ENCODE measurements around the gene UMODL1.

The UMODL1 gene

GRCh38 chr21:42158846-42159245 is 87.7 kb downstream of the UMODL1 start:
- peaks cover 0 to 11% of the 10 kb centered on the region in 2 experiments for H3K4me1 ChIP-seq (ENCODE audit: control insufficient read depth in 1 of 2, insufficient read depth in 2 of 2, low read length in 2 of 2)
- H3K18ac ChIP-seq (ENCODE audit: low read length) = no peak overlapping the region
- no peaks in the 10 kb centered on the region for H3K36me3 ChIP-seq (ENCODE audit: control insufficient read depth in 1 of 2, insufficient read depth in 2 of 2, low read length in 2 of 2)
- H3K79me2 ChIP-seq (ENCODE audit: control insufficient read depth, insufficient read depth, low read length, poor library complexity) = no peaks in the 10 kb centered on the region
- no peaks in the 10 kb centered on the region for H3K27me3 ChIP-seq (ENCODE audit: insufficient read depth, low read length)
- no peak overlapping the region for H4K91ac ChIP-seq (ENCODE audit: low read depth, low read length)
- DNase-seq = no peak
- no peak overlapping the region for H3K4me2 ChIP-seq (ENCODE audit: low read length)
- peak overlapping the region; percentile 9 for H3K9ac ChIP-seq (ENCODE audit: low read length)
- no CpG with 5 or more reads among the region's 8 CpGs for WGBS (ENCODE audit: extremely low coverage, insufficient coverage, insufficient read length)
- no peak overlapping the region for H4K8ac ChIP-seq (ENCODE audit: low read depth, low read length)
- H3K9me3 ChIP-seq (ENCODE audit: insufficient read depth, low read depth, low read length) = peaks cover 2% of the 10 kb centered on the region
- H2AFZ ChIP-seq (ENCODE audit: insufficient read depth, low read length, poor library complexity) = no peak overlapping the region
- no peaks in the 10 kb centered on the region for H3K79me1 ChIP-seq (ENCODE audit: low read length)
- H3K27ac ChIP-seq (ENCODE audit: low read depth, low read length) = no peak overlapping the region
- no peak overlapping the region for H2BK5ac ChIP-seq (ENCODE audit: low read depth, low read length, poor library complexity)
- H4K12ac ChIP-seq (ENCODE audit: low read depth, low read length) = no peak overlapping the region
- H3K14ac ChIP-seq (ENCODE audit: low read length) = no peak overlapping the region
- H3K4ac ChIP-seq (ENCODE audit: low read depth, low read length) = no peak overlapping the region
- no peak overlapping the region for H3K4me3 ChIP-seq (ENCODE audit: low read depth, low read length)
- H2BK12ac ChIP-seq (ENCODE audit: low read length) = no peak overlapping the region
- no peak overlapping the region for H2BK120ac ChIP-seq (ENCODE audit: insufficient read depth, low read length, poor library complexity)
- H2AK5ac ChIP-seq (ENCODE audit: low read length) = no peak overlapping the region
- no peak overlapping the region for H3K23ac ChIP-seq (ENCODE audit: low read length)

- Histone ChIP-seq H3K4ac (ENCODE audit: low read depth, low read length) (no peak overlapping the region), H4K12ac (ENCODE audit: low read depth, low read length) (no peak overlapping the region), H3K36me3 (ENCODE audit: control insufficient read depth in 1 of 2, insufficient read depth in 2 of 2, low read length in 2 of 2) (no peaks in the 10 kb centered on the region), H3K9ac (ENCODE audit: low read length) (no peak overlapping the region), H3K9me3 (ENCODE audit: insufficient read depth, low read depth, low read length) (peaks cover 2% of the 10 kb centered on the region), H3K79me1 (ENCODE audit: low read length) (no peaks in the 10 kb centered on the region), H4K91ac (ENCODE audit: low read depth, low read length) (no peak overlapping the region), H2AK5ac (ENCODE audit: low read length) (no peak overlapping the region), H2BK5ac (ENCODE audit: low read depth, low read length, poor library complexity) (no peak overlapping the region), H3K27me3 (ENCODE audit: insufficient read depth, low read length) (no peaks in the 10 kb centered on the region), H2BK12ac (ENCODE audit: low read length) (no peak overlapping the region), H3K27ac (ENCODE audit: low read depth, low read length) (no peak overlapping the region), H3K18ac (ENCODE audit: low read length) (no peak overlapping the region), H3K4me2 (ENCODE audit: low read length) (no peak overlapping the region), H3K79me2 (ENCODE audit: control insufficient read depth, insufficient read depth, low read length, poor library complexity) (no peaks in the 10 kb centered on the region), H2AFZ (ENCODE audit: insufficient read depth, low read length, poor library complexity) (no peak overlapping the region), H4K8ac (ENCODE audit: low read depth, low read length) (no peak overlapping the region), H2BK120ac (ENCODE audit: insufficient read depth, low read length, poor library complexity) (no peak overlapping the region), H3K23ac (ENCODE audit: low read length) (no peak overlapping the region), H3K14ac (ENCODE audit: low read length) (no peak overlapping the region), H3K4me1 (ENCODE audit: control insufficient read depth in 1 of 2, insufficient read depth in 2 of 2, low read length in 2 of 2) (peaks cover 0 to 10% of the 10 kb centered on the region in 2 experiments), H3K4me3 (ENCODE audit: low read depth, low read length) (no peak overlapping the region)
- WGBS (ENCODE audit: extremely low coverage, insufficient coverage, insufficient read length) = no CpG with 5 or more reads among the region's 11 CpGs
- no peak for DNase-seq
Observed at GRCh38 chr21:42159560-42160110, 88.5 kb downstream of the UMODL1 start.

GRCh38 chr21:42160111-42160721 is 89.1 kb downstream of the UMODL1 start:
- H2BK120ac ChIP-seq (ENCODE audit: insufficient read depth, low read length, poor library complexity) = no peak overlapping the region
- no peak overlapping the region for H2AK5ac ChIP-seq (ENCODE audit: low read length)
- no peaks in the 10 kb centered on the region for H3K79me1 ChIP-seq (ENCODE audit: low read length)
- H3K4me1 ChIP-seq (ENCODE audit: control insufficient read depth in 1 of 2, insufficient read depth in 2 of 2, low read length in 2 of 2) = peaks cover 0 to 10% of the 10 kb centered on the region in 2 experiments
- no peak overlapping the region for H3K27ac ChIP-seq (ENCODE audit: low read depth, low read length)
- H3K18ac ChIP-seq (ENCODE audit: low read length) = no peak overlapping the region
- H3K79me2 ChIP-seq (ENCODE audit: control insufficient read depth, insufficient read depth, low read length, poor library complexity) = no peaks in the 10 kb centered on the region
- H3K4me3 ChIP-seq (ENCODE audit: low read depth, low read length) = no peak overlapping the region
- H3K9me3 ChIP-seq (ENCODE audit: insufficient read depth, low read depth, low read length) = peaks cover 2% of the 10 kb centered on the region
- no peak overlapping the region for H3K4me2 ChIP-seq (ENCODE audit: low read length)
- H3K14ac ChIP-seq (ENCODE audit: low read length) = no peak overlapping the region
- H4K91ac ChIP-seq (ENCODE audit: low read depth, low read length) = no peak overlapping the region
- no peak overlapping the region for H4K8ac ChIP-seq (ENCODE audit: low read depth, low read length)
- H3K23ac ChIP-seq (ENCODE audit: low read length) = no peak overlapping the region
- H2AFZ ChIP-seq (ENCODE audit: insufficient read depth, low read length, poor library complexity) = no peak overlapping the region
- H2BK5ac ChIP-seq (ENCODE audit: low read depth, low read length, poor library complexity) = no peak overlapping the region
- no peak for DNase-seq
- no peak overlapping the region for H4K12ac ChIP-seq (ENCODE audit: low read depth, low read length)
- no peak overlapping the region for H3K4ac ChIP-seq (ENCODE audit: low read depth, low read length)
- H2BK12ac ChIP-seq (ENCODE audit: low read length) = no peak overlapping the region
- H3K9ac ChIP-seq (ENCODE audit: low read length) = no peak overlapping the region
- no CpG with 5 or more reads among the region's 25 CpGs for WGBS (ENCODE audit: extremely low coverage, insufficient coverage, insufficient read length)
- no peaks in the 10 kb centered on the region for H3K27me3 ChIP-seq (ENCODE audit: insufficient read depth, low read length)
- no peaks in the 10 kb centered on the region for H3K36me3 ChIP-seq (ENCODE audit: control insufficient read depth in 1 of 2, insufficient read depth in 2 of 2, low read length in 2 of 2)

- no peak overlapping the region for H3K4me2 ChIP-seq (ENCODE audit: low read length)
- H2BK12ac ChIP-seq (ENCODE audit: low read length) = no peak overlapping the region
- no peak overlapping the region for H3K4ac ChIP-seq (ENCODE audit: low read depth, low read length)
- H3K14ac ChIP-seq (ENCODE audit: low read length) = no peak overlapping the region
- no peaks in the 10 kb centered on the region for H3K27me3 ChIP-seq (ENCODE audit: insufficient read depth, low read length)
- H3K4me3 ChIP-seq (ENCODE audit: low read depth, low read length) = no peak overlapping the region
- H3K79me1 ChIP-seq (ENCODE audit: low read length) = no peaks in the 10 kb centered on the region
- no peak overlapping the region for H4K12ac ChIP-seq (ENCODE audit: low read depth, low read length)
- H2AFZ ChIP-seq (ENCODE audit: insufficient read depth, low read length, poor library complexity) = no peak overlapping the region
- no peaks in the 10 kb centered on the region for H3K36me3 ChIP-seq (ENCODE audit: control insufficient read depth in 1 of 2, insufficient read depth in 2 of 2, low read length in 2 of 2)
- H2BK5ac ChIP-seq (ENCODE audit: low read depth, low read length, poor library complexity) = no peak overlapping the region
- H3K79me2 ChIP-seq (ENCODE audit: control insufficient read depth, insufficient read depth, low read length, poor library complexity) = no peaks in the 10 kb centered on the region
- no peak overlapping the region for H3K18ac ChIP-seq (ENCODE audit: low read length)
- H3K27ac ChIP-seq (ENCODE audit: low read depth, low read length) = no peak overlapping the region
- H3K9ac ChIP-seq (ENCODE audit: low read length) = no peak overlapping the region
- no peak overlapping the region for H3K23ac ChIP-seq (ENCODE audit: low read length)
- H2AK5ac ChIP-seq (ENCODE audit: low read length) = no peak overlapping the region
- no peak overlapping the region for H4K8ac ChIP-seq (ENCODE audit: low read depth, low read length)
- H2BK120ac ChIP-seq (ENCODE audit: insufficient read depth, low read length, poor library complexity) = no peak overlapping the region
- peaks cover 2% of the 10 kb centered on the region for H3K9me3 ChIP-seq (ENCODE audit: insufficient read depth, low read depth, low read length)
- no peak for DNase-seq
- H4K91ac ChIP-seq (ENCODE audit: low read depth, low read length) = no peak overlapping the region
- peaks cover 0 to 10% of the 10 kb centered on the region in 2 experiments for H3K4me1 ChIP-seq (ENCODE audit: control insufficient read depth in 1 of 2, insufficient read depth in 2 of 2, low read length in 2 of 2)
- WGBS (ENCODE audit: extremely low coverage, insufficient coverage, insufficient read length) = no CpG with 5 or more reads among the region's 9 CpGs
Observed at GRCh38 chr21:42160765-42161164, 89.6 kb downstream of the UMODL1 start.

Measured in trophoblast cell (in vitro differentiated cells and primary cell).